NCI-H187 (cell line): ENCODE data around the gene TMEM106C.

Experiments used
- DNase-seq, 2 experiments: peaks; one replicate each; lab custom pipeline; 2025; lab: John Stamatoyannopoulos, UW

The TMEM106C gene

DNA sequence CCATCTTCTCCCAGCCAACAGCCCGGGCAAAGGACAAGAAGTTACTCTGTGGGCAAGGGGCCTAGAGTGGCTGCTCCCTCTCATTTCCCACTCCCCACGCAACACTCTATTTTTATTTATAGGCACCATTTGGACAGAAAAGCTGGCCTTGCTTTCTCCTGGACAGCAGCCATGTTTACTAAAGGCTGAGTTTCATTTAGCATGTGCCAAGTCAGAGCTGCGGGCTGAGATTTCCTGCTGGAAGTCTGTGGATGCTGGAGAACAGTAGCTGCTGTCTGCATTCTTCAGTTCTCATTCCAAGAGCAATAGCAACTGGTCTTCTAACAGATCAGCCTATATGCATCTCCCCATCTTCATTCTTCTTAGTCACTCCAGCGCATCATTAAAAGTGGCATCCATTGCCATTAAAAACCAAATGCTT lies 32.6 kb downstream of the TMEM106C start:
- peak in 1 of 2 experiments; percentile 42 for DNase-seq

DNA sequence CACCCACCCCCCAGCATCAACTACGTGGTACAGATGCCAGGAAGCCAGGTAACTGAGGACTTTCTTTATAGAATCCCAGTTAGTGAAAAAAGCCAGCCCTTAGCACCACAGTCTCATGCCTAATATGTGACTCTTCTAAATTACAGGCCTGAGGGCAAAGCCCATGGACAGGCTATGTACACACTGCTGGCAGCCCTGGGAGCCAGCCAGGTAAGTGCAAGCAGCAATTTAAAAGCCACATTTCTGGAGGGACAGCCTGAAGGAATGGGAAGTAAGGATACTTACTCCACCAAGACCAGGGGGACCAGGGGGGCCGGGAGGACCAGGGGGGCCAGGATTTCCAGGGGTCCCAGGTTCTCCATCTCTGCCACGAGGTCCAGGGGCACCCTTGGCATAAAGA lies 33.9 kb downstream of the TMEM106C start:
- DNase-seq, result no peak

GRCh38 chr12:47999816-48000215 lies 36.4 kb downstream of the TMEM106C start:
- no peak for DNase-seq

DNA sequence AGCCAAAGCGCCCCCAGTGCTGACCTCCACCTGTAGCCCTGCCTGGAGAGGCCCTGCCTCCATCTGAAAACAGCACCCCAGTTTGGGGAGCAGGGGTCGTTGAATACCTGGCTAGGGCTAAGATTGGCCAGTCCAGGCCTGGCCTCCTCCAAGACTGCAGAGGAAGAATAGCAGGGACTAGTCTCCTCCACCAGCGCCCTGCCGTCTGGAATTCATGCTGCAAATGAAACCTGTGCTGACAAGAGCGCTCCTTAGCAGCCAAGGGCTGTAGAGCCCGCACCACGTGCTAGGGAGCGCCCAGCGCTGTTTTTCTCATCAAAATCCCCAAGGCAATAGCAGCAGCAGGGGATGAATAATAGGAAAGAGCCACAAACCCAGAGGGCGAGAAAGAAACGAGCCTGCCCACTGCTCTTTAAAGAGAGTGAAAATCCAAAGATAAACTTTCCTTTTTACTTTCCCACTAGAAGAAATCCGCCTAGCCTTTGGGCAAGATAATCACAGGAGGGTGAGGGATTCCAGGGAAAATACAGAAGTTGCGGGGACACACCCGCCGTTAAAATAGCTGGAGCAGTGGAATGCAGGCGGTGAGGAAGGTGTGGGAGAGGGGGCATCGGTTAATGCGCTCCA lies 37.6 kb downstream of the TMEM106C start:
- no peak for DNase-seq

- peak; percentile 27 to 53 for DNase-seq
These were observed 38.4 kb downstream of the TMEM106C start for GRCh38 chr12:48001505-48002413.

- DNase-seq, result no peak
These were observed 39.0 kb downstream of the TMEM106C start for GRCh38 chr12:48002414-48002730.

DNA sequence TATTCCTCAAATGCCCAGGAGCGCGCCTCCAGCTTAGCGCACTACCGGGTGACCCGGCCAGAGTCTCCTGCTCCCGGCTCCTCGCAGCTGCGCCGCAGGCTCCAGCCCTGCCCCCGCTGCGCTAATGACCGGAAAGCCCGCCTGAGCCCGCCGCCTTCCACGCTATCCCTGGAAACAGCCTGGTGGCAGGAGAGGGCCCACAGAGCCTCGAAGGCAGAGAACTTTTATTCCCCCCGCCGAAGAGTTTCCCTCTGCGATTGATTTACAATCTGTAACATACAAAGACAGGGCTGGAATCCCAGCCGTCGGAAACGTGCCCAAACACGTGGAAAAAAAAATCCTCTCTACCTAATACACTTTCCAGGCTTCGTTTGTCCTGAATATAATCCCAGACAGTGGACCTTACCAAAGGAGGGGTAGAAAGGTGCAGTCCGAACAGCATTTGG lies 39.4 kb downstream of the TMEM106C start:
- no peak for DNase-seq

- no peak for DNase-seq
These were observed 40.0 kb downstream of the TMEM106C start for GRCh38 chr12:48003226-48004052.

GRCh38 chr12:48004053-48004941 lies 40.9 kb downstream of the TMEM106C start, which contains the start of gene COL2A1:
Gene COL2A1 (minus strand): TSS chr12:48004476. CDS start chr12:48004321, 155 bp downstream.
- no peak for DNase-seq

DNA sequence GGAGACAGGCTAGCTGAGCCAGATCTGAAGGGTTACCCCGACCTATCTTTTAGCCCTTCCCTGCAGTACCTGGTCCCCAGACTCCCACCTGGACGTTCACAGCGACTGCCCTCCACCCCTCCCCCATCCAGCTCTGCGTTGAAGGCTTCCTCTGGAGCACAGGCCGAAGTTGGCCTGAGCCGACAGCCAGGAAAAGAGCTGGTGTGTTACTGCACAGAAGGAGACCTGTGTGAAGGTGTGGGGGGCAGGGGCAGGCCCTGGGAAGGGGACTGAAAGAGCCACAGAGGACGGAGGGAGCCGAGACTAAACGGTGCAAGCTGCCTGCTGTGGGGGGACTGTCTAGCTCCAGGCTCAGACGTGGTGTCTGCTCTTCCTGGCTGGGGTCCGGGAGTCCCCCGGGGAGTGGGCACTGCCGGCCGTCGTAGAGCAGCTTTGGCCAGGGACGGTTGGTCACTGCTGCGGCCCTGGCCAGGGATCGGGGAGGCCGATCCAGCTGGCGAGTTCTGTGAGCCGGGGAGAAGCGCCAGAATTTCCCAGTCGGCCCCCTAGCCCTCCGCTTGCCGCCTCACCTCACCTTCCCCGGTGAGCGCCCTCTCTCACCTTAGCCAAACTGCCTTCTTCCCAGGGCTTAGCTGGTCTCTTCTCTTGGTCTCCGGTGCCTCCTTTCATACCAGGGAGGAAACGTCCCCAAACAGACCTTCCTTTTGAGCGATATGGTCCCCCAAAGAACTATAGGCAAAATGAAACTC lies 41.8 kb downstream of the TMEM106C start:
- no peak for DNase-seq

DNA sequence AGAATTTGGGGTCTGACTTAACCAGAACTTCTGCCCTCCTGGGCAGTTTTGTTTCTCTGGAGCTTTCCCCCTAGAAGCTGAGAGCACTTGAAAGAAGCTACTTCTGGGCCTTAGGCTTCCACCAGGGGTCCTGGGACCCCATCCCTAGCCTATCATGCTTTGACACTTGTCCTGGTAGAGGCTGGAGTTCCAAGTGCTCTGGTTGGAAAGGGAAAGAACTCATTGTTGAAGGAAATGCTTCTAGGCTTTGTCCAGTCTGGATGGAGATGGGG lies 42.3 kb downstream of the TMEM106C start:
- no peak for DNase-seq

DNA sequence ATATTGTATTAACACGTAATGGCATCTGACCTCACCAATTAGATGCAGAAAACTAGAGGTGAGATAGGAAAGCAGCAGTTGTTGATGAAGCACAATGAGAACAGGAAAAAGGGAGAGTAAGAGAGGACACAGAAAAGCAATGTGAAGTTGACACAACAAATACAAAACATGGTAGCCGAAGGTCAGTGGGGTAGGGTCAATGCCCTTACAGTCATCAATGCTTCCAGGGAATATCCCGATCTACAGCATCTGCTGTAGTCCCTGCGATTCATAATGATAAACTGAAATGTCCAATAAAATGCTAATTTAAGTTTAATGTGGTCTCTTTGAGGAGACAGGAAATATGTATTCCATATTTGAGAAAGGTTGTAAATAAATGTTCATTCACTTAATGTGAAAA lies 43.8 kb downstream of the TMEM106C start:
- DNase-seq, result no peak

- no peak for DNase-seq
These were observed 45.0 kb downstream of the TMEM106C start for GRCh38 chr12:48008349-48008748.

GRCh38 chr12:48008950-48009349 lies 45.6 kb downstream of the TMEM106C start:
- no peak for DNase-seq

- no peak for DNase-seq
These were observed 46.1 kb downstream of the TMEM106C start for GRCh38 chr12:48009471-48009870.

DNA sequence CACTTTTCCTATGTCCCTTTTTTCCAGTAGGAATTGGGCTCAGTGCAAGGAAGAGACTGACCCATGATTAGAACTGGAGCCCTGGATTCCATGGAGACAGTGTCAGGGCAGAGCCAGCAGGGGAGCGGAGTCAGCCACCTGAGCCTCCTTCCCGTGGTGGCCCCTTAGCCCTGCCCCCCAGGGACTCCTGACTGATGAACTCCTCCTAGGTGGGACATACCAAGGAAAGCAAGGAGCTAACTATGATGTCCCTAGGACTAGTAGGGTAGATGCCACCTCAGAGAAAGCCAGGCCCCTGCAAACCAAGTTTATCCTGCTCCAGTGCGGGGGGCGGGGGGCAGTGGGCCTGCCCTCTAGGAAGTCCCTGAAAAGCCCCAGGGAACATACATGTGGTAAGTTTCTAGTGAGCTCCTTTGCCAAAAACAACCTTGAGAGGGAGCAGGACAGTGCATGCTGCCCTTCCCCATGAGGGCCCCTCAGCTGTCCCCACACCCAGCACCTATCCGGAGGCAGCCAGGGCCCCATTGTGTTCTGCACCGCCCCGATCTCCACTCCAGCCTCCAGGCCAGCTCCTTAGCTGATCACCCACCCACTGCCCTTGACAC lies 47.1 kb downstream of the TMEM106C start:
- no peak for DNase-seq

GRCh38 chr12:48012070-48012469 lies 48.7 kb downstream of the TMEM106C start:
- no peak for DNase-seq

DNA sequence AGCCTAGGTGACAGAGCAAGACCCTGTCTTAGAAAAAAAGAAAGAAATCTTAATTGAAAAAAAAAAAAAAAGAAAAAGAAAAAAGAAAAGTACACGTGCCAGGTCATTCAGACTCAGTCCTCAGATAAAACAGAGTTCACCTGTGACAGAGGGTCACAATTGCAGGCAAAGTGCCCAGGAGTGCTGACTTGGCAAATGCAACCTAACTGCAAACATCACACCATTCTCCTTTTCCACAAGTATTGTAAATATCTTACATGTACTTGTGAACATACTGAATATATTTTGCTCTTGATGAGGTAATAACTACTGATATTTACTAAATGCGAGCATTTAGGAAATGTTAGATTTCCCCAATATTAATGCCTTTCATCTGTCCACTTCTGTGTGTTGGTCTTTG lies 49.9 kb downstream of the TMEM106C start:
- DNase-seq, result no peak

GRCh38 chr12:48015129-48015528 lies 51.7 kb downstream of the TMEM106C start:
- DNase-seq, result no peak

GRCh38 chr12:48015954-48016353 lies 52.6 kb downstream of the TMEM106C start:
- no peak for DNase-seq
